ENCODE measurements around the gene TEX36. TPM values are rescaled to one million over a fixed set of nuclear protein-coding genes. Genes with fewer than 3 reads are reported as not detected.
"Not testable (repeated sequence)": the region's sequence is repeated elsewhere in the genome, so short reads cannot be mapped to it uniquely, and the experiment has no call there.

Gene TEX36
- total RNA-seq, 6 experiments from 2014 or later, result not detected

DNA sequence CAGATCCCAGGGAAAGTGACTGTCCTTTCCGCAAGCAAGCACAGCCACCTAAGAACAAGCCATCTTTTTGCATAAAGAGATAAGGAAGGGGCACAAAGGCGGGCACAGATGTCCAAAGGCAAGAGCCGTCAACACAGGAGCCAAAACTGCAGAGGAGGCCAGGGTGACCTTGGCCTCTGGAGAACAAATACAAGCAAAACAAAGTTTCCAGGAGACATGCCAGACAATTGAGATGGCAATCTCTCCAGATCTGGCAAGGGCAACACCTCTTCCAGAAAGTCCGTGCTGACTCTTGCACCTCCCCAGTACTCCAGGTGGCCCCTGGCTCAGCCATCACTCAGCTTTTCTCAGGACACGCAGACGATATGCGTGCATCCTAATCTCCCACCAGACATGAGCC is 58.2 kb downstream of the TEX36 start:
- DNase-seq, result no peak
- no peak for TF ChIP-seq CTCF (IDR thresholded peaks at IDR 0.05)
- no peaks in the 10 kb centered on the region for H3K9me3 Mint-ChIP-seq
- H3K27ac Mint-ChIP-seq, result no peak overlapping the region
- H3K4me1 Mint-ChIP-seq (ENCODE audit: low read depth), result no peaks in the 10 kb centered on the region
- H3K4me3 Mint-ChIP-seq, result no peak overlapping the region
- no peaks in the 10 kb centered on the region for H3K36me3 Mint-ChIP-seq (ENCODE audit: low read depth)
- H3K27me3 Mint-ChIP-seq (ENCODE audit: insufficient read depth), result peaks cover 24% of the 10 kb centered on the region

GRCh38 chr10:125621052-125621451 is 61.9 kb downstream of the TEX36 start:
- Mint-ChIP-seq H3K27me3 (ENCODE audit: insufficient read depth) (peaks cover 13% of the 10 kb centered on the region), H3K9me3 (no peaks in the 10 kb centered on the region), H3K27ac (no peak overlapping the region), H3K4me1 (ENCODE audit: low read depth) (no peaks in the 10 kb centered on the region), H3K36me3 (ENCODE audit: low read depth) (no peaks in the 10 kb centered on the region), H3K4me3 (no peak overlapping the region)
- no peak for DNase-seq
- TF ChIP-seq CTCF (IDR thresholded peaks at IDR 0.05), result no peak

GRCh38 chr10:125620401-125620800 is 62.6 kb downstream of the TEX36 start:
- no peak for DNase-seq
- H3K4me1 Mint-ChIP-seq (ENCODE audit: low read depth), result no peaks in the 10 kb centered on the region
- H3K27ac Mint-ChIP-seq, result no peak overlapping the region
- peaks cover 13% of the 10 kb centered on the region for H3K27me3 Mint-ChIP-seq (ENCODE audit: insufficient read depth)
- H3K36me3 Mint-ChIP-seq (ENCODE audit: low read depth), result no peaks in the 10 kb centered on the region
- no peak overlapping the region for H3K4me3 Mint-ChIP-seq
- no peak for TF ChIP-seq CTCF (IDR thresholded peaks at IDR 0.05)
- H3K9me3 Mint-ChIP-seq, result no peaks in the 10 kb centered on the region

DNA sequence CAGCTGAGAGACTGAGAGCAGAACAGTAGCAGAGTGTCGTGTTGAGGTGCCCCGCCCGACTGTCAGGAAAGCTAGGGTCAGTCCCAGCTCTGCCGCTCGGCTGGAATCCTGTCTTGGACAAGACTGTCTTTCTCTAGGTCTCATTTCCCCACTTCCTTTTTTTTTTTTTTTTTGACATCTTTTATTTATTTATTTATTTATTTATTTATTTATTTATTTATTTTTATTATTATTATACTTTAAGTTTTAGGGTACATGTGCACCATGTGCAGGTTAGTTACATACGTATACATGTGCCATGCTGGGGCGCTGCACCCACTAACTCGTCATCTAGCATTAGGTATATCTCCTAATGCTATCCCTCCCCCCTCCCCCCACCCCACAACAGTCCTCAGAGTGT is 69.9 kb downstream of the TEX36 start:
- H3K4me3 Mint-ChIP-seq; H3K27ac Mint-ChIP-seq; H3K9me3 Mint-ChIP-seq; H3K36me3 Mint-ChIP-seq (ENCODE audit: low read depth); H3K27me3 Mint-ChIP-seq (ENCODE audit: insufficient read depth); DNase-seq; H3K4me1 Mint-ChIP-seq (ENCODE audit: low read depth): not testable (repeated sequence)

DNA sequence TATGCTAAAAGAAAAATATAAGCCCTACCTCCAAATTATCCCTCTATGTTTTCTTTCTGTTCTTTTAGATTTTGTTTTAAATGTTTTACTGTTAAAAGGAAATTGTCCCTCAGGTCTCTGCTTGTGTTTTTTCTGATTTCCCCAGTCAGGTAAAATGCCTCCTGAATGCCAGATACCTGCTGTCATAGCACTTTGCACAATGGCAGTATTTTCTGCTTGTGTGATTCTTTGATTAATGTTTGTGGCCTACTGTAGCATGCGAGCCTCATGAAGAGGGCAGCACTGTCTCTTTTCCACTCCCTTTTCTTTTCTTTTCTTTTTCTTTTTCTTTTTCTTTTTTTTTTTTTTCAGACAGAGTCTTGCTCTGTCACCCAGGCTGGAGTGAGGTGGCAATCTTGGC is 71.2 kb downstream of the TEX36 start:
- Mint-ChIP-seq H3K27me3 (ENCODE audit: insufficient read depth) (peaks cover 4% of the 10 kb centered on the region), H3K4me3 (no peak overlapping the region)

DNA sequence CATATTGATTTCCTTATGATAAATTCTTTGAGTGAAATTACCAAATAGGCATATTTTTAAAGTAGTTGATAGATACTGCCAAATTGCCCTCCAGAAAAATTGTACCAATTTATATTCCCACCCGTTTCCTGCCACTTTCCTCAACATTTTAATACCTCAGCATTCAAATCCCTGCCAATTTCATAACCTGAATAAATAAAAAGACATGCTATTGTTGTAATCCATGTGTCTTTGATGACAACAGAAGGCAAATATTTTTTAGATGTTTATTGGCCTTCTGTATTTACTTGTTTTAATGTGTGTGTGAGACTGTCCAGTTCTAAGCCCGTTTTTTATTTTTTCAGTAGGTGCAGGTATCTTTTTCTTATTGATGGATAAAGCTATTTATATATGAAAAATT is 71.7 kb downstream of the TEX36 start:
- Mint-ChIP-seq H3K4me3 (no peak overlapping the region), H3K4me1 (ENCODE audit: low read depth) (no peaks in the 10 kb centered on the region), H3K27ac (no peak overlapping the region), H3K36me3 (ENCODE audit: low read depth) (no peaks in the 10 kb centered on the region), H3K27me3 (ENCODE audit: insufficient read depth) (peaks cover 4% of the 10 kb centered on the region), H3K9me3 (no peaks in the 10 kb centered on the region)
- DNase-seq, result no peak
- no peak for TF ChIP-seq CTCF (IDR thresholded peaks at IDR 0.05)

More for the DNA sequence above, 71.2 kb downstream of the TEX36 start:
- no peak for TF ChIP-seq CTCF (IDR thresholded peaks at IDR 0.05)
- DNase-seq, result no peak
- no peak overlapping the region for H3K27ac Mint-ChIP-seq
- no peaks in the 10 kb centered on the region for H3K4me1 Mint-ChIP-seq (ENCODE audit: low read depth)
- H3K9me3 Mint-ChIP-seq, result no peaks in the 10 kb centered on the region
- no peaks in the 10 kb centered on the region for H3K36me3 Mint-ChIP-seq (ENCODE audit: low read depth)

Data from HFFc6 (cell line).